ENCODE measurements around the gene NXN.
"Not testable (repeated sequence)": the region's sequence is repeated elsewhere in the genome, so short reads cannot be mapped to it uniquely, and the experiment has no call there.

NXN gene

DNA sequence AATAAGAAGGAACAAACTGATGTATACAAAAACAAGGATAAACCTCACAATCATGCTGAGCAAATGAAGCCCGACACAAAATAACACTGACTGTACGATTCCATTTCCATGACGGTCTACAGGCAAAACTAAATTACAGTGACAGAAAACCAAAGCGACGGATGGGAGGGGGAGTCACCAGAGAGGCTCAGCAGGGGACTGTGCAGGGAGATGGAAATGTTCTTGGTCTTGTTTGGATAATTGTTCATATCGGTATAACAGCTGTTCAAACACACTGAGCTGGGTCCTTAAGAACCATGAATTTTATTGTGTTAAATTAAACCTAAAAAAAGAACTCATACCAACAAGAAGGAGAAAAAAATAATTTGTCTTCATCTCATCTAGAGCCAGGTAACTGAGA, 97.8 kb downstream of the NXN start:
- no peaks in the 10 kb centered on the region for H3K27me3 ChIP-seq (replicated peaks; ENCODE audit: control insufficient read depth, insufficient read depth, low read length)
- no peak overlapping the region for H3K4me3 ChIP-seq (replicated peaks; ENCODE audit: low read depth, low read length)
- no peaks in the 10 kb centered on the region for H3K36me3 ChIP-seq (ENCODE audit: control insufficient read depth, insufficient read depth, low read length)
- TF ChIP-seq CTCF (IDR thresholded peaks at IDR 0.05; ENCODE audit: insufficient read depth, low read length, poor library complexity, severe bottlenecking), result no peak
- no peak for DNase-seq (ENCODE audit: extremely low read depth, insufficient read length)

DNA sequence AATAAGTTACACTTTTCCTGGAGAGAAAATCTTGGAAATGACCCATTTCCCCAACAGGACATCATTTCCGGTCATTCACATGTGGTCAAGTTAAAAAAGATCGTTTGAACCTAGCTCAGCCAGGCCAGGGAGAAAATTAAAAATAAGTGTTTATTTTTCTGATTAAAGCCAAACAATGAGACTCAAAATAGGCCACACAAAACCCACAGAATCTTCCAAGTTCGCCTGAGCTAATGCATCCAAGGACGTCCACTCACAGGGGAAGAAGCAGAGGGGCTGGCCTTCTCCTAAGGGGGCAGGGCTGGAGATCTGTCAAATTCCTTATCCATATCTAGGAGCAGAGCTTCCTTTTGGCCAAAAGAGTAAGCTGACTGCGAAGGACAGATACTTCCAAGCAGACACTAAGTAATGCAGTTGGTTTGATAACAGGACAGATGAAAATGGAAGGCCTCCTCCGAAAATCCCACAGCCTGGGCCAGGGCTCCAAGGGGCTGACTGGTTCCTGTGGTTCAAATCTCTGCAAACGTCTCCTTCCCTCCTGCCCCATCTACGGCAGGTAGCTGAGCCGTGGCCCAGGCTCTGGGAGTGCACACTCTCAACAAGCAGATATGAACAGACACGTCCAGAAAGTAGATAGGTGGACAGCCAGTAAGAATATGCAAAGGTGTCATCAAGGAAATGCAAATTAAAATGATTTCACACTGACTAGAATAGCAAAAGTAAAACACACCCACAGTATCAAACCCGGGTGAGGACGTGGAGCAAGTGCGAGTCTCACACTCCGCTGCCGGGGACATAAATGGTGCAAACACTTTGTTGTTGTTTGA, 98.9 kb downstream of the NXN start:
- DNase-seq (ENCODE audit: extremely low read depth, insufficient read length), result no peak
- H3K36me3 ChIP-seq (ENCODE audit: control insufficient read depth, insufficient read depth, low read length), result no peaks in the 10 kb centered on the region
- H3K4me3 ChIP-seq (replicated peaks; ENCODE audit: low read depth, low read length), result no peak overlapping the region
- no peaks in the 10 kb centered on the region for H3K27me3 ChIP-seq (replicated peaks; ENCODE audit: control insufficient read depth, insufficient read depth, low read length)
- no peak for TF ChIP-seq CTCF (IDR thresholded peaks at IDR 0.05; ENCODE audit: insufficient read depth, low read length, poor library complexity, severe bottlenecking)

DNA sequence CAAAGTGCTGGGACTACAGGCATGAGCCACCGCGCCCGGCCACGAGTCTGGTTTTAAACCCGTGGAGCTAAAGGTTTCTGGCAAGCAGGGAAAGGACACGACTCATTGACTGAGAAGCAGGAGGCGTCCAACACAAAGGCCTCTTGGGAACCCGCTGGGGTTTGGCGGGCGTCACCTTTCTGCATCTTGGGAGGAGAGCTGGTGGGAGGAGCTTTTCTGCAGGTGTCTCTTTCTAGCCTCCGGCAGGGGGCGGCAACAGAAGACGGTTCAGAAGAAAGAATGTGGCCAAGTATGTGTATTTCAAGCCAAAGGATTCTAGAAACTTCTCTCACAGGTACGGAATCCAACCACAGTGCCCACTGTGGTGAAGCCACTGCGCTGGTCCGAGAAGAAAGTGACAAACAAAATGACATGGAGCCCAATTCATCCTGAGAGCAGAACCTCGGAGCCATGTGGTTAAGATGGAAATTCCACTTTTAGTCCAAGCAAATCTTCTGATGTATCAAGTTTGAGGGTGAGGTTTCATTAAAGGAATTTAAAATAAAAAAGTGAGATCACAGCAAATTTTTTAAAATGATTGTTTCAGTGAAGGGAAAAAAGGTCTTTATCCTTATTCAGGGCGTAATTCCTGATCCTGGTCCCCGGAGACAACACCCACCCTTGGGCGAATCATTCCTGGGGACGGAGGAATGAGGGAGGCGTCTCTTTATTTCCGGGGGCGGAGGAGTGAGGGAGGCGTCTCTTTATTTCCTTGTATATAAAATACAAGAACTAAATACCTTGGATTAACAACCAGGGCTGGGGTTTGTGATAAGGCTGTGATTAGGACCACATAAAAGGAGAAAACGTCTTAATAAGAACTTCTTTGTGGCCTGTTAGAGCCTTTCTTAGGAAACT, 99.8 kb downstream of the NXN start:
- Histone ChIP-seq H3K4me3 (replicated peaks; ENCODE audit: low read depth, low read length) (no peak overlapping the region), H3K36me3 (ENCODE audit: control insufficient read depth, insufficient read depth, low read length) (no peaks in the 10 kb centered on the region), H3K27me3 (replicated peaks; ENCODE audit: control insufficient read depth, insufficient read depth, low read length) (no peaks in the 10 kb centered on the region)
- TF ChIP-seq CTCF (IDR thresholded peaks at IDR 0.05; ENCODE audit: insufficient read depth, low read length, poor library complexity, severe bottlenecking), result peak; percentile 72
- DNase-seq (ENCODE audit: extremely low read depth, insufficient read length), result peak; percentile 20

- DNase-seq (ENCODE audit: extremely low read depth, insufficient read length), result no peak
Observed at GRCh38 chr17:877630-878029, 101.9 kb downstream of the NXN start.

DNA sequence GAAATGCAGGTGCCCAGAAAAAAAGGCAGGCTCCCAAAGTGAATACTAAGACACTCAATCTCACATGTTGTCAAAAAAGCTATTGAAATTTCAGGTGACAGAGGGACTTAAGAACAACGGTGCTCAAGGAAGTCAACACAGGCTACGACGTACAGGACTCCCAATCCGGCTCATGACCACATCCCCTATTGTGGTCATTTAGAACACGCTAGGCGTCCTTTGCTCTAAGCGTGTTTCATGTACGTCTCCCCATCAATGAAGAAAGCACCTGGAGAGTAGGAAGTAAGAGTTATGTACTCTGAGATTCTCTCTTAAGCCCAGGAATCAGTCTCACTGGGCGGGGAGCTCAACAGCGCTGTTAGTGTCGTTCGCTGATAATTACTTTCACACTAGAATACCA, 103.3 kb downstream of the NXN start:
- no peak for DNase-seq (ENCODE audit: extremely low read depth, insufficient read length)
- Histone ChIP-seq H3K4me3 (replicated peaks; ENCODE audit: low read depth, low read length) (no peak overlapping the region), H3K36me3 (ENCODE audit: control insufficient read depth, insufficient read depth, low read length) (no peaks in the 10 kb centered on the region), H3K27me3 (replicated peaks; ENCODE audit: control insufficient read depth, insufficient read depth, low read length) (no peaks in the 10 kb centered on the region)
- peak; percentile 5 for TF ChIP-seq CTCF (IDR thresholded peaks at IDR 0.05; ENCODE audit: insufficient read depth, low read length, poor library complexity, severe bottlenecking)

More at GRCh38 chr17:877630-878029, 101.9 kb downstream of the NXN start:
- Histone ChIP-seq H3K27me3 (replicated peaks; ENCODE audit: control insufficient read depth, insufficient read depth, low read length) (no peaks in the 10 kb centered on the region), H3K4me3 (replicated peaks; ENCODE audit: low read depth, low read length) (no peak overlapping the region), H3K36me3 (ENCODE audit: control insufficient read depth, insufficient read depth, low read length) (no peaks in the 10 kb centered on the region)
- TF ChIP-seq CTCF (IDR thresholded peaks at IDR 0.05; ENCODE audit: insufficient read depth, low read length, poor library complexity, severe bottlenecking), result no peak

- not testable (repeated sequence) for H3K4me3 ChIP-seq (replicated peaks; ENCODE audit: low read depth, low read length); DNase-seq (ENCODE audit: extremely low read depth, insufficient read length); H3K27me3 ChIP-seq (replicated peaks; ENCODE audit: control insufficient read depth, insufficient read depth, low read length); H3K36me3 ChIP-seq (ENCODE audit: control insufficient read depth, insufficient read depth, low read length)
Observed at GRCh38 chr17:874590-874989, 105.0 kb downstream of the NXN start.
